ENCODE data around the gene EVI5L.

The EVI5L gene

GRCh38 chr19:7883796-7884570 is 54.0 kb downstream of the EVI5L start:
- Histone ChIP-seq H3K9ac (ENCODE audit: low read depth, low read length, poor library complexity, severe bottlenecking) (no peak overlapping the region), H3K4me1 (ENCODE audit: insufficient read depth, low read length, poor library complexity, severe bottlenecking) (no peaks in the 10 kb centered on the region), H2AFZ (ENCODE audit: low read length) (no peak overlapping the region), H3K9me3 (ENCODE audit: insufficient read depth, low read depth, low read length) (no peaks in the 10 kb centered on the region), H3K4me3 (ENCODE audit: low read length, poor library complexity, severe bottlenecking) (no peak overlapping the region), H3F3A (ENCODE audit: low read depth) (no peaks in the 10 kb centered on the region), H4K20me1 (ENCODE audit: insufficient read depth, low read length, poor library complexity, severe bottlenecking) (no peaks in the 10 kb centered on the region), H3K9me2 (replicated peaks; ENCODE audit: low read depth, low read length) (no peaks in the 10 kb centered on the region), H3K79me2 (ENCODE audit: insufficient read depth, low read length) (no peaks in the 10 kb centered on the region), H3K27me3 (ENCODE audit: insufficient read depth, low read length, poor library complexity, severe bottlenecking) (no peaks in the 10 kb centered on the region), H3K36me3 (ENCODE audit: insufficient read depth, low read length) (no peaks in the 10 kb centered on the region), H3K4me2 (ENCODE audit: low read depth, low read length, poor library complexity, severe bottlenecking) (no peak overlapping the region)
- no peak for TF ChIP-seq EZH2phosphoT487 (IDR thresholded peaks at IDR 0.05; ENCODE audit: borderline replicate concordance)

GRCh38 chr19:7885818-7886217 is 55.8 kb downstream of the EVI5L start:
- TF ChIP-seq CTCF (conservative IDR thresholded peaks at IDR 0.05; ENCODE audit: low read length) = no peak
- TF ChIP-seq EZH2phosphoT487 (IDR thresholded peaks at IDR 0.05; ENCODE audit: borderline replicate concordance) = no peak
- no peak overlapping the region for H3K9ac ChIP-seq (ENCODE audit: low read depth, low read length, poor library complexity, severe bottlenecking)
- no peaks in the 10 kb centered on the region for H3K36me3 ChIP-seq (ENCODE audit: insufficient read depth, low read length)
- H3K4me1 ChIP-seq (ENCODE audit: insufficient read depth, low read length, poor library complexity, severe bottlenecking) = no peaks in the 10 kb centered on the region
- H3K27me3 ChIP-seq (ENCODE audit: insufficient read depth, low read length, poor library complexity, severe bottlenecking) = no peaks in the 10 kb centered on the region
- no peaks in the 10 kb centered on the region for H3K9me3 ChIP-seq (ENCODE audit: insufficient read depth, low read depth, low read length)
- no peaks in the 10 kb centered on the region for H3K9me2 ChIP-seq (replicated peaks; ENCODE audit: low read depth, low read length)
- H3K4me2 ChIP-seq (ENCODE audit: low read depth, low read length, poor library complexity, severe bottlenecking) = no peak overlapping the region
- no peaks in the 10 kb centered on the region for H3F3A ChIP-seq (ENCODE audit: low read depth)
- no peaks in the 10 kb centered on the region for H4K20me1 ChIP-seq (ENCODE audit: insufficient read depth, low read length, poor library complexity, severe bottlenecking)
- no peak overlapping the region for H2AFZ ChIP-seq (ENCODE audit: low read length)
- no peak overlapping the region for H3K4me3 ChIP-seq (ENCODE audit: low read length, poor library complexity, severe bottlenecking)
- no peaks in the 10 kb centered on the region for H3K79me2 ChIP-seq (ENCODE audit: insufficient read depth, low read length)

GRCh38 chr19:7887408-7888144 is 57.6 kb downstream of the EVI5L start:
- TF ChIP-seq CTCF (conservative IDR thresholded peaks at IDR 0.05; ENCODE audit: low read length) = no peak
- no peak for TF ChIP-seq EZH2phosphoT487 (IDR thresholded peaks at IDR 0.05; ENCODE audit: borderline replicate concordance)
- no peaks in the 10 kb centered on the region for H3K9me3 ChIP-seq (ENCODE audit: insufficient read depth, low read depth, low read length)
- H3K79me2 ChIP-seq (ENCODE audit: insufficient read depth, low read length) = no peaks in the 10 kb centered on the region
- H3K4me3 ChIP-seq (ENCODE audit: low read length, poor library complexity, severe bottlenecking) = no peak overlapping the region
- H3F3A ChIP-seq (ENCODE audit: low read depth) = no peaks in the 10 kb centered on the region
- no peak overlapping the region for H2AFZ ChIP-seq (ENCODE audit: low read length)
- no peaks in the 10 kb centered on the region for H3K27me3 ChIP-seq (ENCODE audit: insufficient read depth, low read length, poor library complexity, severe bottlenecking)
- H3K4me1 ChIP-seq (ENCODE audit: insufficient read depth, low read length, poor library complexity, severe bottlenecking) = peaks cover 4% of the 10 kb centered on the region
- no peak overlapping the region for H3K9ac ChIP-seq (ENCODE audit: low read depth, low read length, poor library complexity, severe bottlenecking)
- no peaks in the 10 kb centered on the region for H3K36me3 ChIP-seq (ENCODE audit: insufficient read depth, low read length)
- H3K9me2 ChIP-seq (replicated peaks; ENCODE audit: low read depth, low read length) = no peaks in the 10 kb centered on the region
- H4K20me1 ChIP-seq (ENCODE audit: insufficient read depth, low read length, poor library complexity, severe bottlenecking) = no peaks in the 10 kb centered on the region
- H3K4me2 ChIP-seq (ENCODE audit: low read depth, low read length, poor library complexity, severe bottlenecking) = no peak overlapping the region
